ENCODE results near the gene FAM156A. TPM values are rescaled to one million over a fixed set of nuclear protein-coding genes. Genes with fewer than 3 reads are reported as not detected.
A peak's percentile ranks its signal among the peaks of the same experiment; 100 is the strongest.

FAM156A gene
- total and polyA plus RNA-seq, 2 of the 4 experiments (the other 2 are of a cell fraction): 7.5 to 39.2 TPM

DNA sequence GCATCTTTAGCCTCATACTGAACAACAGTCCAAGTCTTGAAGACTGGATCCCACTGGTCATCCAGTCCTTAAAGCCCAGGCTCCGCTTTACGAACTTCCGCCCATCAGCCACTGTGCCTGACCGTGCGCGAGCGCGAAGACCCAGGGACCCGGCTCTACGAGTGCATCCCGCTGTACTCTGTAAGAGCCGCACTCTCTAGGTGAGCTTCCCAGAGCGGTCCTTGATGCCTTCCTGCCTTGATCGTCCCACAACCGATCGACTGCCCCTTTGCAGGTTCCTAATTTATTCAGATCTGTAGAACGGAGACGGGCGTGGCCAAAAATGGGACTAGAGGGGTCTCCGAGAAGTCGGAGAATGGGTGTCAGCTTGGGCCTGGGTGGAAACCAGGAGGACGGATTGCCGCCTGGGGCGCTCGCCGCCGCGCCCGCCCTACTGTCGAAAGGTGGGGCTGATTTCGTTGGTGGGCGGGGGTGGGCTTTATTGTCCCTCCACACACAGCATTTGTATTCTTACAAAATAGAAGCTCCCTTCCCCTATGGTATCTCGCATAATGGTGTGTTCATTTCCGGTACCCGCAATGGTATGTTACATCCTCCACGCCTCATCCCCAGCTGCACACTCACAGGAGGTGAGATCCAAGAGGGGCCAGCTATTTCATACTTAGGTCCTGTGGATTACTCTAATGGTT, 42.3 kb upstream of the FAM156A start:
- WGBS, 2 experiments (ENCODE audit: extremely low coverage in 2 of 2, insufficient read length in 1 of 2): 58% methylated on average over 12 of the region's 36 CpGs; no CpG with 5 or more reads in 1 of the 2 experiments
- in situ Hi-C loops (cut with MboI; ENCODE audit: low sequenced_read_pairs): no loop called here
- H3K56ac ChIP-seq (ENCODE audit: extremely low read depth, insufficient read depth, low read length): no peak overlapping the region

More for the DNA sequence above, 42.3 kb upstream of the FAM156A start:
- H4K20me1 ChIP-seq (ENCODE audit: insufficient read depth, low read length): no peaks in the 10 kb centered on the region
- intact Hi-C loops (cut with micrococcal nuclease): no loop called here
- no peak overlapping the region for H3K27ac ChIP-seq (ENCODE audit: insufficient read depth, low read length)
- no peak overlapping the region for H3K4me2 ChIP-seq (ENCODE audit: low read depth, low read length)
- H2AFZ ChIP-seq (replicated peaks; ENCODE audit: low read length, poor library complexity): peak overlapping the region; percentile 18
- H4K8ac ChIP-seq (ENCODE audit: low read depth in 2 of 2, low read length in 2 of 2): no peak overlapping the region
- H3K9me1 ChIP-seq (ENCODE audit: insufficient read depth, low read length): no peaks in the 10 kb centered on the region
- no peak for DNase-seq
- no peak overlapping the region for H4K91ac ChIP-seq (ENCODE audit: insufficient read depth, low read depth, low read length)
- H3K4me3 ChIP-seq (ENCODE audit: insufficient read depth, low read depth, low read length): no peak overlapping the region
- ChIA-PET CTCF (no interaction called here), POLR2A (ENCODE audit: unreplicated experiment) (no interaction called here)
- dilution Hi-C loops (cut with HindIII; ENCODE audit: low sequenced_read_pairs, unreplicated experiment): no loop called here
- H3K23ac ChIP-seq (ENCODE audit: low read depth, low read length): no peak overlapping the region
- no peak overlapping the region for H2AK5ac ChIP-seq (ENCODE audit: low read depth, low read length)
- no peak overlapping the region for H2BK15ac ChIP-seq (ENCODE audit: low read depth, low read length)
- no peak overlapping the region for H2BK120ac ChIP-seq (ENCODE audit: low read depth, low read length)
- H2BK5ac ChIP-seq (ENCODE audit: low read depth, low read length, poor library complexity, severe bottlenecking): no peak overlapping the region
- H2AK9ac ChIP-seq (replicated peaks; ENCODE audit: low read depth, low read length, poor library complexity): no peak overlapping the region
- H3K27me3 ChIP-seq (ENCODE audit: control insufficient read depth, insufficient read depth, low read length): peaks cover 47% of the 10 kb centered on the region
- BruUV-seq (replicated peaks): no TSS peak
- H3K4ac ChIP-seq (ENCODE audit: low read depth, low read length): no peak overlapping the region
- H3K79me1 ChIP-seq (ENCODE audit: low read depth in 1 of 2, low read length in 2 of 2): no peaks in the 10 kb centered on the region
- peaks cover 3% of the 10 kb centered on the region; the same call in 1 of the 2 replicates for H3K9me3 ChIP-seq (ENCODE audit: control insufficient read depth, insufficient read depth, low read length)
- H3K4me1 ChIP-seq (ENCODE audit: control insufficient read depth, insufficient read depth, low read length): 0 out of 2 replicates have a peak, but pooled peaks cover 2% of the 10 kb centered on the region
- H2BK20ac ChIP-seq (ENCODE audit: low read depth, low read length): no peak overlapping the region
- H3K18ac ChIP-seq (ENCODE audit: low read depth, low read length): no peak overlapping the region
- H4K5ac ChIP-seq (ENCODE audit: low read depth, low read length): no peak overlapping the region
- TF ChIP-seq MAZ (IDR thresholded peaks at IDR 0.05; ENCODE audit: borderline replicate concordance, low read depth, low read length): no peak
- no peak for TF ChIP-seq POLR2A (IDR thresholded peaks at IDR 0.05; ENCODE audit: low read depth, low read length)
- TF ChIP-seq MAFK (IDR thresholded peaks at IDR 0.05; ENCODE audit: low read depth, low read length): no peak
- no peak for TF ChIP-seq RCOR1 (IDR thresholded peaks at IDR 0.05; ENCODE audit: insufficient replicate concordance, low read length)
- no peak for TF ChIP-seq MXI1 (IDR thresholded peaks at IDR 0.05; ENCODE audit: borderline replicate concordance, low read depth, low read length)
- TF ChIP-seq CHD1 (IDR thresholded peaks at IDR 0.05; ENCODE audit: low read depth, low read length): no peak
- TF ChIP-seq SMC3 (IDR thresholded peaks at IDR 0.05; ENCODE audit: low read depth, low read length): no peak
- TF ChIP-seq RFX5 (IDR thresholded peaks at IDR 0.05; ENCODE audit: low read depth, low read length): no peak
- TF ChIP-seq RAD21 (IDR thresholded peaks at IDR 0.05; ENCODE audit: low read length): no peak
- no peak for TF ChIP-seq CEBPB (IDR thresholded peaks at IDR 0.05; ENCODE audit: low read depth, low read length)
- TF ChIP-seq, protein P1, sequence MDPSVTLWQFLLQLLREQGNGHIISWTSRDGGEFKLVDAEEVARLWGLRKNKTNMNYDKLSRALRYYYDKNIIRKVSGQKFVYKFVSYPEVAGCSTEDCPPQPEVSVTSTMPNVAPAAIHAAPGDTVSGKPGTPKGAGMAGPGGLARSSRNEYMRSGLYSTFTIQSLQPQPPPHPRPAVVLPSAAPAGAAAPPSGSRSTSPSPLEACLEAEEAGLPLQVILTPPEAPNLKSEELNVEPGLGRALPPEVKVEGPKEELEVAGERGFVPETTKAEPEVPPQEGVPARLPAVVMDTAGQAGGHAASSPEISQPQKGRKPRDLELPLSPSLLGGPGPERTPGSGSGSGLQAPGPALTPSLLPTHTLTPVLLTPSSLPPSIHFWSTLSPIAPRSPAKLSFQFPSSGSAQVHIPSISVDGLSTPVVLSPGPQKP (IDR thresholded peaks at IDR 0.05; ENCODE audit: borderline replicate concordance, low read depth, low read length): no peak
- TF ChIP-seq NFE2L2 (IDR thresholded peaks at IDR 0.05; ENCODE audit: low read depth, low read length): no peak
- H3K14ac ChIP-seq (replicated peaks; ENCODE audit: low read depth, low read length): no peak overlapping the region
- no peaks in the 10 kb centered on the region for H3K36me3 ChIP-seq (ENCODE audit: control insufficient read depth, insufficient read depth, low read length)
- no peak for ATAC-seq (ENCODE audit: low read depth)
- H3K9ac ChIP-seq (ENCODE audit: low read depth, low read length): no peak overlapping the region

All from IMR-90 (cell line).